ENCODE measurements around the gene ELP5.

DNA sequence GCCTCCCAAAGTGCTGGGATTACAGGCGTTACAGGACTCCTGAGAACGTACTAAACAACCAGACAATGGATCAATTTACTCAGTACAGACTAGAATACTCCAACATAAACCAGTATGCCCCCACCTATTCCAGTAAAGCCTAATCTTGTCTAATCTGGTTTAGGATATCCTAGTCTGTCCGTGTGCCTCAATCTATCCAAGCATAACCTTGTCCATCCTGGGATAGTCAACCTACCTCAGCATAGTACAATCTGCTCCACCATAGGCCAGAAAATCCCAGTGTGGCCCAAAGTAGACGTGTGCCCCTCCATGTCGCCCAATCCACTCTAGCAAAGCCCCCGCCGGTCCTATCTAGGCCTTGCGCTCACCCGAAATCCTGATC, 18.3 kb upstream of the ELP5 start:
- TF ChIP-seq POLR2AphosphoS5 (IDR thresholded peaks at IDR 0.05; ENCODE audit: low read depth) (no peak), EZH2phosphoT487 (IDR thresholded peaks at IDR 0.05; ENCODE audit: unreplicated experiment) (no peak), EZH2 (IDR thresholded peaks at IDR 0.05; ENCODE audit: low read depth, unreplicated experiment) (no peak)
- TF ChIP-seq, protein P1, sequence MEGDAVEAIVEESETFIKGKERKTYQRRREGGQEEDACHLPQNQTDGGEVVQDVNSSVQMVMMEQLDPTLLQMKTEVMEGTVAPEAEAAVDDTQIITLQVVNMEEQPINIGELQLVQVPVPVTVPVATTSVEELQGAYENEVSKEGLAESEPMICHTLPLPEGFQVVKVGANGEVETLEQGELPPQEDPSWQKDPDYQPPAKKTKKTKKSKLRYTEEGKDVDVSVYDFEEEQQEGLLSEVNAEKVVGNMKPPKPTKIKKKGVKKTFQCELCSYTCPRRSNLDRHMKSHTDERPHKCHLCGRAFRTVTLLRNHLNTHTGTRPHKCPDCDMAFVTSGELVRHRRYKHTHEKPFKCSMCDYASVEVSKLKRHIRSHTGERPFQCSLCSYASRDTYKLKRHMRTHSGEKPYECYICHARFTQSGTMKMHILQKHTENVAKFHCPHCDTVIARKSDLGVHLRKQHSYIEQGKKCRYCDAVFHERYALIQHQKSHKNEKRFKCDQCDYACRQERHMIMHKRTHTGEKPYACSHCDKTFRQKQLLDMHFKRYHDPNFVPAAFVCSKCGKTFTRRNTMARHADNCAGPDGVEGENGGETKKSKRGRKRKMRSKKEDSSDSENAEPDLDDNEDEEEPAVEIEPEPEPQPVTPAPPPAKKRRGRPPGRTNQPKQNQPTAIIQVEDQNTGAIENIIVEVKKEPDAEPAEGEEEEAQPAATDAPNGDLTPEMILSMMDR (conservative IDR thresholded peaks at IDR 0.05; ENCODE audit: low read depth in 2 of 2) = no peak

Data from GM23338 (cell line).